Karpas-422 (cell line): ENCODE data around the gene ADARB2. TPM values are rescaled to one million over a fixed set of nuclear protein-coding genes. Genes with fewer than 3 reads are reported as not detected.

Experiments
- DNase-seq: peaks from one replicate; pipeline ENCODE4 v3.0.0-alpha.2; 2015
- H2AFZ ChIP-seq: fragments of 200-600 bp; sonication (generic); 2 replicates; pipeline ENCODE4 v1.6.1; 2014; ENCODE audit warnings: antibody characterized with exemption, low read length, mixed read lengths
- H3K27ac ChIP-seq: fragments of 200-600 bp; sonication (generic); 2 replicates; pipeline ENCODE4 v1.5.1; 2014; ENCODE audit warnings: mild to moderate bottlenecking, low read length, moderate library complexity
- H3K27me3 ChIP-seq: fragments of 200-600 bp; sonication (generic); 2 replicates; pipeline ENCODE4 v1.6.1; 2014; ENCODE audit warnings: low read length, mixed read lengths
- H3K36me3 ChIP-seq: fragments of 200-600 bp; sonication (generic); 2 replicates; pipeline ENCODE4 v1.6.1; 2014; ENCODE audit warnings: low read length, mixed read lengths; ENCODE audit not compliant: insufficient read depth
- H3K4me1 ChIP-seq: fragments of 200-600 bp; sonication (generic); 2 replicates; pipeline ENCODE4 v1.6.1; 2014; ENCODE audit warnings: mild to moderate bottlenecking, low read length, mixed read lengths
- H3K4me2 ChIP-seq: fragments of 200-600 bp; sonication (generic); 2 replicates; pipeline ENCODE4 v1.6.1; 2014; ENCODE audit warnings: low read length, low read depth, mild to moderate bottlenecking; ENCODE audit not compliant: poor library complexity, severe bottlenecking
- H3K4me3 ChIP-seq: fragments of 200-600 bp; sonication (generic); 2 replicates; pipeline ENCODE4 v1.5.1; 2014; ENCODE audit warnings: mild to moderate bottlenecking, antibody characterized with exemption, low read length, mixed read lengths
- H3K79me2 ChIP-seq: fragments of 200-600 bp; sonication (generic); 2 replicates; pipeline ENCODE4 v1.6.1; 2014; ENCODE audit warnings: mild to moderate bottlenecking, low read length, mixed read lengths
- H3K9ac ChIP-seq: fragments of 200-600 bp; sonication (generic); 2 replicates; pipeline ENCODE4 v1.6.0; 2014; ENCODE audit warnings: low read length
- H3K9me2 ChIP-seq: fragments of 200-600 bp; sonication (generic), shearing (Covaris generic); replicated peaks from 2 replicates; pipeline ENCODE4 v1.6.0; 2014; ENCODE audit warnings: mild to moderate bottlenecking, low read length, moderate library complexity; ENCODE audit not compliant: insufficient read depth
- H3K9me3 ChIP-seq: fragments of 300-700, 200-600 bp; sonication (generic); 2 replicates; pipeline ENCODE4 v1.6.1; 2014; ENCODE audit warnings: low read length, mixed read lengths
- H4K20me1 ChIP-seq: fragments of 200-600 bp; sonication (generic); 2 replicates; pipeline ENCODE4 v1.6.1; 2014; ENCODE audit warnings: mild to moderate bottlenecking, antibody characterized with exemption, low read length, low read depth; ENCODE audit not compliant: insufficient read depth
- total RNA-seq: library from RNA; depleted of rRNA; stranded (reverse); fragments of >200 nt; shearing (Covaris generic); gene quantifications from 2 replicates; pipeline ENCODE4 v1.2.3, GENCODE V29; 2014; ENCODE audit warnings: low replicate concordance

Gene ADARB2
- total RNA-seq, 1 experiment from 2014 or later, result not detected

DNA sequence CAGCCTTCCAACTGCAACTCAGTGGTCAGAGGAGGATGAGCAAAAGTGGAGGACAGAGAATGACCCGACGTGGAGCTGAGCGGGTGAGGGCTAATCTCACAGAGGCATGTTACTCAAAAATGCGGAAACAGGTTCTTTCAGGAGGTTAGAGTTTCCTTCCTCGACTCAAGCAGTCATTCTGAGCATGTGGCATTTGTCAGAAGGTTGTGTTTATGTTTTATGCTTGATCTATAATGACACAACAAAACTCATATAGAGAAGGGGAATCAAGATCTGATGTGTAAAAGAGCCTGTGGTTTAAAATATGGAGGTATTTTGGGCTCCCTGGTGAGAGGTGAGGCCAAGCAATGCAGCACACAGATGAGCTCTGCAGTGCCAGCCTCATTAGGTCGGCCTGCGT is 311.4 kb downstream of the ADARB2 start:
- DNase-seq, result peak; percentile 59
- Histone ChIP-seq H3K79me2 (no peaks in the 10 kb centered on the region), H3K4me2 (peak overlapping the region; percentile 52), H2AFZ (peak overlapping the region; percentile 44; the same call in 1 of the 2 replicates), H4K20me1 (no peaks in the 10 kb centered on the region), H3K36me3 (no peaks in the 10 kb centered on the region), H3K9ac (peak overlapping the region; percentile 51), H3K27me3 (no peaks in the 10 kb centered on the region), H3K27ac (peak overlapping the region; percentile 93), H3K9me3 (no peaks in the 10 kb centered on the region), H3K4me1 (peaks cover 69% of the 10 kb centered on the region), H3K4me3 (no peak overlapping the region), H3K9me2 (no peaks in the 10 kb centered on the region)

DNA sequence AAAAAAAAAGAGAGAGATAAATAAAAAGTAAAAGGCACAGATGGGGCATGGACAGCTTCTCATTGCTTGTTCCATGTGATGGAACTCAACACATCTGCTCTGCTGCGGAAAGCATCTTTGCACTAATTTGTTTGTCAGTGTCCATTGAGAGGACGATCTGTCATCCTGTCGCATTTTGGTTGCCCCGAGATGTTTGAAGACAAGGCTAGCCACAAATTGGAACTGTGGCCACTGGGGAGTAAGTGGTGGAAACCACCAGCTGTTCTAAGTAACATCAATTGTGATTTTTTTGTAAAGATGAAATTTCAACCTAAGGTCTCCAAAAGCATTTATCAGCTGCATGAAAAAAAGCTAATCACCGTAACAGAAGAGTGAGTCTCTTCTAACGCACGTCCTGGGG is 312.7 kb downstream of the ADARB2 start:
- H3K79me2 ChIP-seq, result no peaks in the 10 kb centered on the region
- DNase-seq, result peak; percentile 63
- H4K20me1 ChIP-seq, result no peaks in the 10 kb centered on the region
- no peaks in the 10 kb centered on the region for H3K36me3 ChIP-seq
- H3K4me2 ChIP-seq, result peak overlapping the region; percentile 52
- no peaks in the 10 kb centered on the region for H3K9me3 ChIP-seq
- peak overlapping the region; percentile 51 for H3K9ac ChIP-seq
- H3K4me1 ChIP-seq, result peaks cover 80% of the 10 kb centered on the region
- no peak overlapping the region for H3K4me3 ChIP-seq
- H3K9me2 ChIP-seq, result no peaks in the 10 kb centered on the region
- H3K27ac ChIP-seq, result peak overlapping the region; percentile 93
- 0 out of 2 replicates have a peak overlapping the region, but pooled peaks have one; percentile 5 for H2AFZ ChIP-seq
- H3K27me3 ChIP-seq, result no peaks in the 10 kb centered on the region

DNA sequence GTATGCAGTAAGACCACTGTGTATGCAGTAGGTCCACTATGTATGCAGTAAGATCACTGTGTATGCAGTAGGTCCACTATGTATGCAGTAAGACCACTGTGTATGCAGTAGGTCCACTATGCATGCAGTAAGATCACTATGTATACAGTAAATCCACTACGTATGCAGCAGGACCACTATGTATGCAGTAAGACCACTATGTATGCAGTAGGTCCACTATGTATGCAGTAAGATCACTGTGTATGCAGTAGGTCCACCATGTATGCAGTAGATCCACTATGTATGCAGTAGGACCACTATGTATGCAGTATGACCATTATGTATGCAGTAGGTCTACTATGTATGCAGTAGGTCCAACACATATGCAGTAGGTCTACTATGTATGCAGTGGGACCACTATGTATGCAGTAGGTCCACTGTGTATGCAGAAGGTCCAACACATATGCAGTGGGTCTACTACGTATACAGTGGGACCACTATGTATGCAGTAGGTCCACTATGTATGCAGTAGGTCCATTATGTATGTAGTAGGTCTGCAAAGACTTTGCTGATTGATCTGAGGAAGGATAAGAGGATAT is 313.6 kb downstream of the ADARB2 start:
- no peak overlapping the region for H2AFZ ChIP-seq
- H3K9me2 ChIP-seq, result no peaks in the 10 kb centered on the region
- no peaks in the 10 kb centered on the region for H3K9me3 ChIP-seq
- H3K9ac ChIP-seq, result peak overlapping the region; percentile 50
- peak overlapping the region; percentile 52 for H3K4me2 ChIP-seq
- H3K36me3 ChIP-seq, result no peaks in the 10 kb centered on the region
- H4K20me1 ChIP-seq, result no peaks in the 10 kb centered on the region
- H3K27me3 ChIP-seq, result no peaks in the 10 kb centered on the region
- H3K79me2 ChIP-seq, result no peaks in the 10 kb centered on the region
- H3K4me3 ChIP-seq, result 0 out of 2 replicates have a peak overlapping the region, but pooled peaks have one; percentile 5
- H3K4me1 ChIP-seq, result peaks cover 75% of the 10 kb centered on the region
- peak overlapping the region; percentile 93 for H3K27ac ChIP-seq
- no peak for DNase-seq

DNA sequence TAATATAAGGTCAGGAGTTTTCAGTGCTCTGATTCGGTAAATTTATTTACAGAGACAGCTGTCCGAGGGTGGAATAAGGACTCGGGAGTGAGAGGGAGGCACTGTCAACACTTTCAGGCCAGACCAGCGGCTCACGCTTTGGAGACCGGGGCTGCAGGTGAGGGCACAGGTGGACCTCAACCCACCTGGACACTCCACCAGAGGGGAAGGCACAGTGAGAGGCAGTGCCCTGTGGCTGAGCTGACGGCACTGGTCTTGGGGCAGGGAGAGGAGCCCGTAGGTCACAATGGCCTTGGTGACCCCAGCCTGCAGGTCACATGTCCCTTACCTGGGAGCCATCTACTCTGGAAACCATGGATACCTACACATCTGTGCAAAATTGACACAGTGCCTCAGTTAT is 315.1 kb downstream of the ADARB2 start:
- Histone ChIP-seq H3K9ac (no peak overlapping the region), H3K79me2 (no peaks in the 10 kb centered on the region), H3K4me2 (no peak overlapping the region), H3K27me3 (no peaks in the 10 kb centered on the region), H3K4me3 (no peak overlapping the region), H3K27ac (no peak overlapping the region), H3K4me1 (peaks cover 68% of the 10 kb centered on the region), H3K9me3 (no peaks in the 10 kb centered on the region), H3K9me2 (no peaks in the 10 kb centered on the region), H4K20me1 (no peaks in the 10 kb centered on the region), H2AFZ (no peak overlapping the region), H3K36me3 (no peaks in the 10 kb centered on the region)
- DNase-seq, result no peak

DNA sequence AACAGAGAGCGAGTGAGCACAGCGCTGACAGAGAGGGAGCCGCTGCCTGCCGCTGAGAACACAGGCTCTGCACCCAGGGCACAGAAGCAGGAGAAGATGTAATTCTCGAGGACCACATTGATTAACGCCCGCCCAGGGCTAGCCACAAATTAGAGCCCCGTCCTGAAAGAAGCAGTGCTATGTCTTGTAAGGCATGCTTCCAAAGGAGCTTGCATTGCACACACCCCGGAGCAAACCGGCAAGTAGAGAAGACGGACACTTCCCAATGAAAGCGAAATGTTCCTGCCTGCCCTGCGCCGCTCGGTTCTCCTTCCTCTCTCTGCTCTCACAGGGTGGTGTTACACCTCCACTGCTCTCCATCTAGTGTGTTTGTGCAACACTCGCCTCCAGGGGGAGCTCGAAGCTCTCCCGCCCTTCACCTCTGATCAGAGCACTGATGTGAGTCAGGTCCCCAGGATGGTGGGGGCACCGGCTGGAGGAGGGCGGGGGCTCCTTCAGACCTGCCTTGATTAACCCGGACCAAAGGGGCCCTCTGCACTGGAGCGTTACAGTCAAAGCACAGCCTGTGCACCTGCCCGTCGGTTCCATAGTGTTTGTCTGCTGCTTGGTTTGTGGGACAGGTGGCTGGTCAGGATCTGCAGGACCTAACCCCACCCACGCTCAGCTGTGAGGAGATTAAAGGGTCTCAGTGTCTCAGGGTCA is 316.5 kb downstream of the ADARB2 start:
- Histone ChIP-seq H3K9me2 (no peaks in the 10 kb centered on the region), H3K4me1 (peaks cover 53% of the 10 kb centered on the region), H2AFZ (peak overlapping the region; percentile 38; the same call in 1 of the 2 replicates), H3K9me3 (no peaks in the 10 kb centered on the region), H4K20me1 (no peaks in the 10 kb centered on the region), H3K27me3 (no peaks in the 10 kb centered on the region), H3K9ac (peak overlapping the region; percentile 55), H3K36me3 (no peaks in the 10 kb centered on the region), H3K4me2 (peak overlapping the region; percentile 61), H3K27ac (peak overlapping the region; percentile 76), H3K79me2 (no peaks in the 10 kb centered on the region), H3K4me3 (peak overlapping the region; percentile 53)
- DNase-seq, result peak; percentile 94

GRCh38 chr10:1419796-1420610 is 317.3 kb downstream of the ADARB2 start:
- no peak for DNase-seq
- Histone ChIP-seq H3K9ac (peak overlapping the region; percentile 55), H3K79me2 (no peaks in the 10 kb centered on the region), H3K9me2 (no peaks in the 10 kb centered on the region), H2AFZ (no peak overlapping the region), H3K27ac (peak overlapping the region; percentile 16; the same call in 1 of the 2 replicates), H3K4me1 (peaks cover 45% of the 10 kb centered on the region), H3K4me2 (peak overlapping the region; percentile 61), H3K27me3 (no peaks in the 10 kb centered on the region), H3K9me3 (no peaks in the 10 kb centered on the region), H3K4me3 (peak overlapping the region; percentile 53), H3K36me3 (no peaks in the 10 kb centered on the region), H4K20me1 (no peaks in the 10 kb centered on the region)

GRCh38 chr10:1418031-1418550 is 319.2 kb downstream of the ADARB2 start:
- Histone ChIP-seq H3K9me2 (no peaks in the 10 kb centered on the region), H3K27me3 (no peaks in the 10 kb centered on the region), H3K9ac (no peak overlapping the region), H3K4me3 (no peak overlapping the region), H2AFZ (no peak overlapping the region), H4K20me1 (no peaks in the 10 kb centered on the region), H3K4me2 (no peak overlapping the region), H3K4me1 (peaks cover 26% of the 10 kb centered on the region), H3K79me2 (no peaks in the 10 kb centered on the region), H3K36me3 (no peaks in the 10 kb centered on the region), H3K27ac (no peak overlapping the region), H3K9me3 (no peaks in the 10 kb centered on the region)
- no peak for DNase-seq

DNA sequence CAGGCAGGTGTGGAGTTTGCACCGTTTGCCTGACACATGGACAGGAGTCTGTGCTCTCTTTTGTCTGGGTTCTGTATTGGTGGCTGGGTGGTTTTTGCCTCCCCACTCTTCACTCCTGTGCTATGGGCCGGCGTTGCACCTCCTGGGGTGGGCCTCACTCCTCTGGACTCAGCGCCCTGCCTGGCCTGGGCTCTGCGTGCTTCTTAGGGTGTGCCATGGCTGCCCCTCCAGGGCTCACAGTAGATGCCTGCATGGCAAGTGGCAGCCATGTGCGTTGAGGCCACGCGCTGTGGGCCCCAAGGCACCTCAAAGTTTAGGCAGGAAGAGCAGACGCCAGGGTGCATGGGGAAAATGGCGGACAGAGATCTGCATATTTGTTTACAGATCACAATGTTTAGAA is 319.8 kb downstream of the ADARB2 start:
- no peaks in the 10 kb centered on the region for H3K36me3 ChIP-seq
- H3K79me2 ChIP-seq, result no peaks in the 10 kb centered on the region
- no peaks in the 10 kb centered on the region for H3K27me3 ChIP-seq
- no peak overlapping the region for H3K27ac ChIP-seq
- H3K4me1 ChIP-seq, result peaks cover 28% of the 10 kb centered on the region
- H3K9ac ChIP-seq, result no peak overlapping the region
- no peaks in the 10 kb centered on the region for H3K9me2 ChIP-seq
- H3K9me3 ChIP-seq, result no peaks in the 10 kb centered on the region
- H4K20me1 ChIP-seq, result no peaks in the 10 kb centered on the region
- DNase-seq, result no peak
- H2AFZ ChIP-seq, result no peak overlapping the region
- no peak overlapping the region for H3K4me3 ChIP-seq
- H3K4me2 ChIP-seq, result no peak overlapping the region
